Testis (tissue), 3 donors: ENCODE data around the gene AIFM3. TPM values are rescaled to one million over a fixed set of nuclear protein-coding genes. Genes with fewer than 3 reads are reported as not detected.
"Not testable (repeated sequence)": the region's sequence is repeated elsewhere in the genome, so short reads cannot be mapped to it uniquely, and the experiment has no call there.

Experiments used
- DNase-seq: peaks from one replicate; pipeline ENCODE4 v3.0.0-alpha.2; 2019
- H3K27ac ChIP-seq, 2 donors: fragments of 200-600 bp; sonication (generic); one replicate each; pipeline ENCODE4 v1.5.1; 2019
- H3K27me3 ChIP-seq: fragments of 200-600 bp; sonication (generic); one replicate; pipeline ENCODE4 v1.5.1; 2019
- H3K36me3 ChIP-seq: fragments of 200-600 bp; sonication (generic); one replicate; pipeline ENCODE4 v1.5.1; 2017; ENCODE audit warnings: low read depth; ENCODE audit errors: missing control alignments
- H3K4me1 ChIP-seq: fragments of 200-600 bp; sonication (generic); one replicate; pipeline ENCODE4 v1.5.1; 2019
- H3K4me3 ChIP-seq, 2 donors: fragments of 200-600 bp; sonication (generic); one replicate each; pipeline ENCODE4 v1.5.1; 2017 to 2019
- H3K9me3 ChIP-seq: fragments of 200-600 bp; sonication (generic); one replicate; pipeline ENCODE4 v1.5.1; 2017
- CTCF ChIP-seq, 3 experiments: fragments of 450-650 bp in 2 of 3; fragments of 200-600 bp in 1 of 3; sonication (generic) in 1 of 3; IDR thresholded peaks; one replicate each; pipeline ENCODE4 v1.5.1; 2016 to 2019; ENCODE audit warnings: antibody characterized with exemption in 3 of 3, mild to moderate bottlenecking in 2 of 3, moderate library complexity in 1 of 3
- POLR2A ChIP-seq: fragments of 450-650 bp; IDR thresholded peaks from one replicate; pipeline ENCODE4 v1.6.1; 2017; ENCODE audit warnings: antibody characterized with exemption, mild to moderate bottlenecking, moderate library complexity
- WGBS, 2 donors: methylation state at CpG; one replicate each; pipeline ENCODE4 v1.1.5; 2018; 5-methylcytosine and 5-hydroxymethylcytosine counted together
- intact Hi-C: fragments of 100-400 bp; cut with DNase I; formaldehyde crosslinking; loops from one replicate; pipeline ENCODE4 v1.15.1; 2023; ENCODE audit warnings: low total_unique reads
- polyA plus RNA-seq: library from polyadenylated mRNA; stranded (reverse); fragments of 350-450 nt; fragmentation: Illumina TruSeq; extraction: RNeasy Lipid Tissue Mini Kit (QIAGEN cat#74804); gene quantifications from one replicate; pipeline ENCODE4 v1.2.3, GENCODE V29; 2014; ENCODE audit warnings: low read depth, low replicate concordance; ENCODE audit not compliant: insufficient read depth
- total RNA-seq, 2 donors: library from RNA; depleted of rRNA; stranded (reverse); fragments of >200 nt; gene quantifications; one replicate each; pipeline ENCODE4 v1.2.3, GENCODE V29; 2016

The AIFM3 gene
- total and polyA plus RNA-seq, 3 donors from 2014 or later: 0.88 to 2.9 (median 1.6) TPM

GRCh38 chr22:20931126-20931654 lies 35.9 kb upstream of the AIFM3 start:
- no peak overlapping the region for H3K4me3 ChIP-seq
- intact Hi-C loops: no loop called here
- no peak overlapping the region for H3K27ac ChIP-seq
- H3K36me3 ChIP-seq: no peaks in the 10 kb centered on the region
- 76 to 86% methylated on average over 4 of the region's 4 CpGs for WGBS, 2 donors
- TF ChIP-seq CTCF (IDR thresholded peaks at IDR 0.05) (no peak), POLR2A (no peak)
- no peaks in the 10 kb centered on the region for H3K4me1 ChIP-seq
- H3K9me3 ChIP-seq: no peaks in the 10 kb centered on the region
- DNase-seq: no peak
- H3K27me3 ChIP-seq: no peaks in the 10 kb centered on the region

GRCh38 chr22:20933910-20934309 lies 33.1 kb upstream of the AIFM3 start:
- TF ChIP-seq POLR2A: no peak
- no peak for TF ChIP-seq CTCF (IDR thresholded peaks at IDR 0.05)
- Histone ChIP-seq H3K4me1 (peaks cover 7% of the 10 kb centered on the region), H3K36me3 (no peaks in the 10 kb centered on the region), H3K4me3 (no peak overlapping the region), H3K27me3 (no peaks in the 10 kb centered on the region), H3K9me3 (no peaks in the 10 kb centered on the region), H3K27ac (no peak overlapping the region)
- DNase-seq: no peak
- 93 to 96% methylated on average over 7 of the region's 7 CpGs for WGBS, 2 donors
- intact Hi-C loops: no loop called here

- H3K27ac ChIP-seq, H3K27me3 ChIP-seq, H3K4me1 ChIP-seq, H3K9me3 ChIP-seq, DNase-seq, H3K36me3 ChIP-seq, intact Hi-C loops, H3K4me3 ChIP-seq: not testable (repeated sequence)
- WGBS, 2 donors: 95 to 98% methylated on average over 9 of the region's 9 CpGs
Measured at GRCh38 chr22:20935049-20935448, 32.0 kb upstream of the AIFM3 start.

GRCh38 chr22:20935780-20936539 lies 31.1 kb upstream of the AIFM3 start:
- H3K4me1 ChIP-seq, H3K4me3 ChIP-seq, H3K36me3 ChIP-seq, H3K9me3 ChIP-seq, intact Hi-C loops, H3K27me3 ChIP-seq, DNase-seq, H3K27ac ChIP-seq: not testable (repeated sequence)
- WGBS, 2 donors: 84 to 87% methylated on average over 11 of the region's 11 CpGs

GRCh38 chr22:20937031-20937793 lies 29.8 kb upstream of the AIFM3 start:
- DNase-seq: no peak
- H3K27me3 ChIP-seq: no peaks in the 10 kb centered on the region
- H3K36me3 ChIP-seq: no peaks in the 10 kb centered on the region
- no peaks in the 10 kb centered on the region for H3K9me3 ChIP-seq
- TF ChIP-seq CTCF (IDR thresholded peaks at IDR 0.05) (no peak), POLR2A (no peak)
- H3K4me3 ChIP-seq: no peak overlapping the region
- WGBS, 2 donors: 65 to 68% methylated on average over 12 of the region's 12 CpGs
- intact Hi-C loops: no loop called here
- H3K27ac ChIP-seq: no peak overlapping the region
- peaks cover 7% of the 10 kb centered on the region for H3K4me1 ChIP-seq
